GM19463 (cell line): ENCODE results near the gene FAM170A.

Experiments
- ATAC-seq: cut with Tn5 transposase; IDR thresholded peaks from one replicate; pipeline ENCODE4 v1.9.1; 2021; ENCODE audit warnings: mild to moderate bottlenecking, moderate library complexity; ENCODE audit not compliant: unreplicated experiment

Gene FAM170A

GRCh38 chr5:119629339-119629738, at the start of gene FAM170A:
Gene FAM170A, plus strand, starts transcription at chr5:119629558. Its CDS starts 211 bp downstream, at chr5:119629769.
- no peak for ATAC-seq

DNA sequence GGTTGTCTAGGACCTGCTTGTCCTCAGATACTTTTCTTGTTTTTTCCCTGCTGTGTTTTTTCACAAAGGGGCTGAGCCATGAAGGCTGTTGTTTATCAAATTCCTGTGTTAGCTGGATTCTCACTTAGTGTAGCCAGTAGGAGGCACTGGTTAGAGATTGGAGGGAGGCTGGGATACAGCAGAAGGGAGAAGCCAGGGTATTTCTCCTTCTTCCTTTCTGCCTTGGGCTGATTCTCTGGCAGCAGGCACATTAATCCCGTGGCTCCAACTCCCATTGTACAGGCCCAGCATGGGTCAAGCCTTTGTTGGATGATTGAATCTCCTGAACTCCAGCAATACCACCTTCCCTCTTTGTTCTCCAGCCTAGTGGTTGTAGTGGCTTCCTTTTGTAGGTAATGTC, 46.4 kb upstream of the FAM170A start:
- no peak for ATAC-seq

DNA sequence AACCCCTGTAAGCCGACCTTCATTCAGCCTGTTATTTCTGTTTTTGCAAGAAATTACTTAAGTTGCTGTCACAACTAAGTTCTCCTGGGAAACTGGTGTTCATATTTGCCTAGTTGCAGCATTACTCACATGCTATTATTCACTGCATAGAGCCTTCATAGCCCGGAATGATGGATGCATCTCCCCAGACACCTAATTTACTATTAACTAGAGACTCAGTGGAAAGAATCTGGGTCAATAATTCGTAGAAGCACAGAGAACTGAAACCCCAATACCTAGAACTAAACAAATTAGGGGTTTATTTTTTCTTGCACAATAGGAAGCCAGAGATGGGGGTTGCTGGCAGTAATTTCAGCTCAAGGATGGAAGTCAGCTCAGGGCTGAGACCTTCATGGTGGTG, 45.7 kb upstream of the FAM170A start:
- peak; percentile 89 for ATAC-seq

GRCh38 chr5:119596046-119596445, 33.3 kb upstream of the FAM170A start:
- no peak for ATAC-seq

GRCh38 chr5:119597728-119598298, 31.5 kb upstream of the FAM170A start:
- peak; percentile 72 for ATAC-seq

- no peak for ATAC-seq
These were observed 15.4 kb upstream of the FAM170A start for GRCh38 chr5:119613937-119614336.

GRCh38 chr5:119614838-119615237, 14.5 kb upstream of the FAM170A start:
- no peak for ATAC-seq

- no peak for ATAC-seq
These were observed 3.3 kb upstream of the FAM170A start for GRCh38 chr5:119626086-119626485.

DNA sequence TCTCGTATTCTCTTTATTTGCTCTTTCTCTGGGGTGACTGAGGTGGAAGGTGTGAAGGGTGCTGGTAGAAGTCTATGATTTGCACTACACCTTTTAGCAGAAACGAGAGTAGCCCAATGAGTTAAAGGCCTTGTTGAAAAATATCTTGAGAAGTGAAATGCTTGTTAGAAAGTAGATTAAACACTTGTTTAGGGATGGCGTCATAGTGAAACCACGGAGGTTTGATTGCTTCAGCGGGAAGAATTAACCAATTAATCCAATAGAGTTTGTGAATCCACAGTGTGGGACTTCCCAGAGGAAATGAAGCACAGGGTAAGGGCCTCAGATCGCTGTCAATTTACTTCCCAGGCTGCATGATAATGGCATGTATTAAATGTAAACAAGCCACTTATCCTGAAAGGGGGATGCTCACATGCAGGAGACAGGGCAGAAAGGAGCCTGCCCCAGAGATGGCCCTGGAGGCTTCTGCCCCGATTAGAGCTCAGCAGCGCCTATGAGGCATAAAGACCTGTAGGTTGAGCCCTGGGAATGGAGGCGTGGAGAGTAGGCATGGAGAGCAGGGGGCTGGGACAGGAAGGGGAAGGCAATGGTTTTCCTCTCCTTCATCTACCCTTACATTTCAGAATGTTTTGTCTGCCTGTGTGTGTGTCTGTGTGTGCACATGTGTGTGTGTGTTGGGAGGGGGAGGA, 1.5 kb downstream of the FAM170A start:
- ATAC-seq = no peak

- peak; percentile 85 for ATAC-seq
These were observed 2.3 kb downstream of the FAM170A start for GRCh38 chr5:119631660-119632059.

DNA sequence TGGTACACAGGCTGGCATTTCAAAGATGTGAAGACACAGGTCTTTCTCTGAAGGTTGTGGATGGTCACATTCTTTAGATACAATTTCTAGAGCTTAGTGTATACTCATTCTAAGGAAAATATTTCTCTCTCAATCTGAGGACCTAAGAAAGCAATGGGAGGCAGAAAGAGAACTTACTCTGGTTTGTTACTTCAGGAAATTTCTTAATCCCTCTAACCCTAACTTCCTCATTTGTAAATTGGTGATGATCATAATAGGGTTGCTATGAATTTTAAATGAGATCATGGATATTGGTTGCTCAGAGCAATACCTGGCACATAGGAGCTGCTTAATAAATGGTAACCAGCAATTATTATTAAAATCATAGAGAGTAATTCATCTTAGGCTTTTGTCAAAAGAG, 22.1 kb downstream of the FAM170A start:
- ATAC-seq = no peak

- no peak for ATAC-seq
These were observed 25.7 kb downstream of the FAM170A start for GRCh38 chr5:119655061-119655460.

DNA sequence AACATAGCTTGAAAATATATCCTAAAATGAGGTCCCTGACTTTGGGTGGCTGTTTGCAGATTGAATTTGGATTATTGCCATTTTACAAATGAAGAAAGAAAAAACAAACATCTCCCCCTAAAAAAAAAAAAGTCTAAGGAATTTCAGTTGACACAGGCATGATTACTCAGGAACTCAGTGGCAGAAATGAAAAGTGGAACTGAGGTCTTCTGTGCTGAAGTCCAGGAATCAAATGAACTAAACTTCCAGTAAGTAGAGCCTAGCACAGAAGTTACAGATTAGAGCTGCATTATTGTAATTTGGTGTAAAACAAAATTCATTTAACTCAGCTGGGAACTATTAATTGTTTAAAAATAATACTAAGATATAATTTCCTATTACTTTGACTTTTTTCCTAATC, 26.7 kb downstream of the FAM170A start:
- ATAC-seq = no peak

GRCh38 chr5:119666542-119666941, 37.2 kb downstream of the FAM170A start:
- no peak for ATAC-seq

DNA sequence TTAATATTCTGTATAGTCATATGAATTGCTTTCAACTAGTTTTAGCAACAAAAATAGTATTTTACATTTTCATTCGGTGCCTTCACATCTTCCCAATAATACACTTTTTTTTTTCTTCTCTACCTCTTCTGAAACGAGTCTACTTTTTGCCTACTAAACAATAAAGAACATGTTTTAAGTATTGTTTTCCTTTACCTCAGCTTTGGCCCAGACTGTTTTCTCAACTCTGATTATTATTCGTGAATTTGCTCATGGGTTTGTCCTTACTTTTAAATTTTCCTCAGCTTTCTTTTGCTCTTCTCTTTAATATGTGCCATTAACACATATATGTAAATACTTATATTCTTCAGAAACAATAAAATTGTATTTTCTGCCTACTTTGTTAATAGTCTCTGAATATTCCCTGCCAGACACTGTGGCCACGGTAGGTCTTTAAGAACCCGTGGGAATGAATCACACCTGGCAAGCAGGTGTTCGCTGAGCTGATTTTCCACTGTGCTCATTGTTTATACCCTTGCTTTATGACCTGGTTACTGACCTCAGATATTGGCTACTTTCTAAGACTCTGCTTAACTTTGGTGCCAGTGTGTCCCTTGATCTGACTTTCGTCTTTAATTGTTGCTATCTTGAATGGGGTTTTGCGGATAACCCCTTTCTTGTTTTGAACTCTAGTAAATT, 49.1 kb downstream of the FAM170A start:
- no peak for ATAC-seq

- no peak for ATAC-seq
These were observed 50.7 kb downstream of the FAM170A start for GRCh38 chr5:119680080-119680479.

- no peak for ATAC-seq
These were observed 52.4 kb downstream of the FAM170A start for GRCh38 chr5:119681734-119682133.

DNA sequence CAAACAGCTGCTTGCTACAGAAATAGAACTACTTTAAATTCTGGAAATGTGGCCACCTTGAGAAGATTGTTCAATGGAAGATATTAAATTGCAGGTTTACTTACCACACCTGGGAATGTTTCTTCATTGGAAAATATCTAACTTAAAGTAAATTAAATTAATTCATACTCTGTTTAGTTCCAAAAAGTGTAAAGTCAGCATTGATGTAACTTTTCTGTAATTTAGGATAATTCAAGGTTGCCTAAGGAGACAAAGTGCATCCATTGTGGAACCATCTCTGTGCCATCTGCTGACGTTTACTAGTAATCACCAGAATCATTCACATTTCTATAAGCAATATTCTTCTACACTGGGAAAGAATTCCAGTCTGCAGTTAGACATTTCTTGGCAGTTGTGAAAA, 53.0 kb downstream of the FAM170A start:
- no peak for ATAC-seq
